ENCODE results near the gene TTLL7.

DNA sequence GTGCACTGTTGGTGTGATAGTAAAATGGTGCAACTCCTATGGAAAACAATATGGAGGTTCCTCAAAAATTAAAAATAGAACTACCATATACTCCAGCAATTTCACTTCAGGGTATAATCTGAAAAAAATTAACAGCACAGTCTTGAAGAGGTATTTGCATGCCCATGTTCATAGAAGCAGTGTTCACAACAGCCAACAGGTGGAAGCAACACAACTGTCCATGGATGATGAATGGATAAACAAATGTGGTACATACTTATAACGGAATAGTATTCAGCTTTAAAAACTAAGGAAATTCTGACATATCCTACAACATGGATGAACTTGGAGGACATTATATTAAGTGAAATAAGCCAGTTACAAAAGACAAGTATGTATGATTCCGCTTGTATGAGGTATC is 8.2 kb downstream of the TTLL7 start:
- TF ChIP-seq, protein P1, sequence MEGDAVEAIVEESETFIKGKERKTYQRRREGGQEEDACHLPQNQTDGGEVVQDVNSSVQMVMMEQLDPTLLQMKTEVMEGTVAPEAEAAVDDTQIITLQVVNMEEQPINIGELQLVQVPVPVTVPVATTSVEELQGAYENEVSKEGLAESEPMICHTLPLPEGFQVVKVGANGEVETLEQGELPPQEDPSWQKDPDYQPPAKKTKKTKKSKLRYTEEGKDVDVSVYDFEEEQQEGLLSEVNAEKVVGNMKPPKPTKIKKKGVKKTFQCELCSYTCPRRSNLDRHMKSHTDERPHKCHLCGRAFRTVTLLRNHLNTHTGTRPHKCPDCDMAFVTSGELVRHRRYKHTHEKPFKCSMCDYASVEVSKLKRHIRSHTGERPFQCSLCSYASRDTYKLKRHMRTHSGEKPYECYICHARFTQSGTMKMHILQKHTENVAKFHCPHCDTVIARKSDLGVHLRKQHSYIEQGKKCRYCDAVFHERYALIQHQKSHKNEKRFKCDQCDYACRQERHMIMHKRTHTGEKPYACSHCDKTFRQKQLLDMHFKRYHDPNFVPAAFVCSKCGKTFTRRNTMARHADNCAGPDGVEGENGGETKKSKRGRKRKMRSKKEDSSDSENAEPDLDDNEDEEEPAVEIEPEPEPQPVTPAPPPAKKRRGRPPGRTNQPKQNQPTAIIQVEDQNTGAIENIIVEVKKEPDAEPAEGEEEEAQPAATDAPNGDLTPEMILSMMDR (conservative IDR thresholded peaks at IDR 0.05; ENCODE audit: low read depth in 2 of 2) = no peak; a peak in 1 of 4 replicates
- TF ChIP-seq EZH2 (IDR thresholded peaks at IDR 0.05; ENCODE audit: low read depth, unreplicated experiment) (no peak), CREB1 (CRISPR knock-in tag; IDR thresholded peaks at IDR 0.05; ENCODE audit: low read depth) (no peak), POLR2AphosphoS5 (IDR thresholded peaks at IDR 0.05; ENCODE audit: low read depth) (no peak), EZH2phosphoT487 (IDR thresholded peaks at IDR 0.05; ENCODE audit: unreplicated experiment) (no peak), NANOG (IDR thresholded peaks at IDR 0.05; ENCODE audit: borderline replicate concordance) (no peak)
- TF ChIP-seq, protein P2, sequence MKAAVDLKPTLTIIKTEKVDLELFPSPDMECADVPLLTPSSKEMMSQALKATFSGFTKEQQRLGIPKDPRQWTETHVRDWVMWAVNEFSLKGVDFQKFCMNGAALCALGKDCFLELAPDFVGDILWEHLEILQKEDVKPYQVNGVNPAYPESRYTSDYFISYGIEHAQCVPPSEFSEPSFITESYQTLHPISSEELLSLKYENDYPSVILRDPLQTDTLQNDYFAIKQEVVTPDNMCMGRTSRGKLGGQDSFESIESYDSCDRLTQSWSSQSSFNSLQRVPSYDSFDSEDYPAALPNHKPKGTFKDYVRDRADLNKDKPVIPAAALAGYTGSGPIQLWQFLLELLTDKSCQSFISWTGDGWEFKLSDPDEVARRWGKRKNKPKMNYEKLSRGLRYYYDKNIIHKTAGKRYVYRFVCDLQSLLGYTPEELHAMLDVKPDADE (IDR thresholded peaks at IDR 0.05) = no peak
- TF ChIP-seq, protein P3, sequence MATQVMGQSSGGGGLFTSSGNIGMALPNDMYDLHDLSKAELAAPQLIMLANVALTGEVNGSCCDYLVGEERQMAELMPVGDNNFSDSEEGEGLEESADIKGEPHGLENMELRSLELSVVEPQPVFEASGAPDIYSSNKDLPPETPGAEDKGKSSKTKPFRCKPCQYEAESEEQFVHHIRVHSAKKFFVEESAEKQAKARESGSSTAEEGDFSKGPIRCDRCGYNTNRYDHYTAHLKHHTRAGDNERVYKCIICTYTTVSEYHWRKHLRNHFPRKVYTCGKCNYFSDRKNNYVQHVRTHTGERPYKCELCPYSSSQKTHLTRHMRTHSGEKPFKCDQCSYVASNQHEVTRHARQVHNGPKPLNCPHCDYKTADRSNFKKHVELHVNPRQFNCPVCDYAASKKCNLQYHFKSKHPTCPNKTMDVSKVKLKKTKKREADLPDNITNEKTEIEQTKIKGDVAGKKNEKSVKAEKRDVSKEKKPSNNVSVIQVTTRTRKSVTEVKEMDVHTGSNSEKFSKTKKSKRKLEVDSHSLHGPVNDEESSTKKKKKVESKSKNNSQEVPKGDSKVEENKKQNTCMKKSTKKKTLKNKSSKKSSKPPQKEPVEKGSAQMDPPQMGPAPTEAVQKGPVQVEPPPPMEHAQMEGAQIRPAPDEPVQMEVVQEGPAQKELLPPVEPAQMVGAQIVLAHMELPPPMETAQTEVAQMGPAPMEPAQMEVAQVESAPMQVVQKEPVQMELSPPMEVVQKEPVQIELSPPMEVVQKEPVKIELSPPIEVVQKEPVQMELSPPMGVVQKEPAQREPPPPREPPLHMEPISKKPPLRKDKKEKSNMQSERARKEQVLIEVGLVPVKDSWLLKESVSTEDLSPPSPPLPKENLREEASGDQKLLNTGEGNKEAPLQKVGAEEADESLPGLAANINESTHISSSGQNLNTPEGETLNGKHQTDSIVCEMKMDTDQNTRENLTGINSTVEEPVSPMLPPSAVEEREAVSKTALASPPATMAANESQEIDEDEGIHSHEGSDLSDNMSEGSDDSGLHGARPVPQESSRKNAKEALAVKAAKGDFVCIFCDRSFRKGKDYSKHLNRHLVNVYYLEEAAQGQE (IDR thresholded peaks at IDR 0.05; ENCODE audit: unreplicated experiment) = no peak

All from GM23338 (cell line).